ENCODE measurements around the gene ADCY2.

- TF ChIP-seq GABPA (IDR thresholded peaks at IDR 0.05; ENCODE audit: low read depth): no peak
- no peak for TF ChIP-seq CTCF (IDR thresholded peaks at IDR 0.05; ENCODE audit: insufficient read depth, low read length)
- TF ChIP-seq POLR2AphosphoS5 (IDR thresholded peaks at IDR 0.05; ENCODE audit: low read depth): no peak
Measured at GRCh38 chr5:7584749-7585148, 188.8 kb downstream of the ADCY2 start.

Data from HL-60 (cell line).